ENCODE data around the gene CCDC150. TPM values are rescaled to one million over a fixed set of nuclear protein-coding genes. Genes with fewer than 3 reads are reported as not detected.
"Not testable (repeated sequence)": the region's sequence is repeated elsewhere in the genome, so short reads cannot be mapped to it uniquely, and the experiment has no call there.

The CCDC150 gene
- total and polyA plus RNA-seq, 2 donors (not counting 1 experiment from before 2014, with no cell fraction given), result 0.70 to 4.9 TPM

DNA sequence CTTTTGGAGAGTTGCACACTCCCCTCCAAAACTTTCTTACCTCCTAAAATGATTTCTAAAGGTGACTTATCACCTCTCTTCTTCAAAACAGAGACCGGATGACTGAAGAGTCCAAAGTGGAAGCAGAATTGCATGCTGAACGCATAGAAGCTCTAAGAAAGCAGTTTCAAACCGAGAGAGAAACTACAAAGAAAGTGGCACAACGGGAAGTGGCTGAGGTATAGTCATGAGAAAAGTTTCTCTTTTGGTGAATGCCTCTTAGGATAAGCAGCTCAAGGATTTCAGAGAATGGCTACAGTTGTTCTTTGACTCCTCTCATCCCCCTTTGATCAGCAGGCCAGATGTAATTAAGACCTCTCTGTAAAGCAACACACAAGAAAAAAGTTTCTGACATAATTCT lies 86.4 kb downstream of the CCDC150 start:
- intact Hi-C loops (cut with micrococcal nuclease), result no loop called here
- CTCF ChIA-PET, result interaction anchor here (0.8 kb wide), 1 partner anchor 25 kb away, joined by 4 read pairs; no protein-coding TSS in a partner anchor

DNA sequence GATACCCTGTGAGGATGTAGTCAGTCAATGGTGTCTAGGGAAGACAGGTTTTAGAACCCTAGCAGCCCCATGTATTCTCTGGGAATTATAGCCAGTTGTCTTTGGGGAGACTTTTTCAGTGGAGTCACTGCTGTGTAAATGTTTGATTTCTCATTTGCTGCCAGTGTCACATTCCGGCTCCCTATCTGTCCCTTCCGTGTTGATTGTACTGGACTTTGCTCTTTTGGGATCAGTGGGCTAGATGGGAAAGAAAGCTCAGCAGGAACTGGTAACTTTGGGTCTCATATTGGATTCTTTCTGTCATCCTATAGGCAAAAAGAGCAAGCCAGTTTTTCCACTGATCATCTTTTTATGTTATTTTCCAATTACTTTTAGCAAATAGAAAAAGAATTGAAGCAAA lies 89.9 kb downstream of the CCDC150 start:
- no peak overlapping the region for H3K9ac ChIP-seq (ENCODE audit: low read length)
- H3K4me2 ChIP-seq (replicated peaks; ENCODE audit: low read depth, low read length, poor library complexity, severe bottlenecking), result no peak overlapping the region
- no peaks in the 10 kb centered on the region for H4K20me1 ChIP-seq (ENCODE audit: control insufficient read depth, insufficient read depth, low read length, poor library complexity, severe bottlenecking)
- intact Hi-C loops (cut with micrococcal nuclease), result no loop called here
- no peak for ATAC-seq (ENCODE audit: low read depth)
- Mint-ChIP-seq H3K27me3 (no peaks in the 10 kb centered on the region), H3K27ac (no peak overlapping the region), H3K9me3 (ENCODE audit: insufficient read depth) (no peaks in the 10 kb centered on the region), H3K4me3 (no peak overlapping the region), H3K4me1 (no peaks in the 10 kb centered on the region)
- H3K27ac ChIP-seq (ENCODE audit: low read length in 2 of 2), result no peak overlapping the region
- no peak overlapping the region for H2AFZ ChIP-seq (ENCODE audit: insufficient read depth, low read depth, low read length, poor library complexity, severe bottlenecking)
- CTCF ChIA-PET, result no interaction called here
- no peaks in the 10 kb centered on the region for H3K79me2 ChIP-seq (ENCODE audit: control insufficient read depth, insufficient read depth, low read length)
- no CpG with 5 or more reads among the region's 2 CpGs for WGBS (ENCODE audit: insufficient coverage)
- TF ChIP-seq, protein P1, sequence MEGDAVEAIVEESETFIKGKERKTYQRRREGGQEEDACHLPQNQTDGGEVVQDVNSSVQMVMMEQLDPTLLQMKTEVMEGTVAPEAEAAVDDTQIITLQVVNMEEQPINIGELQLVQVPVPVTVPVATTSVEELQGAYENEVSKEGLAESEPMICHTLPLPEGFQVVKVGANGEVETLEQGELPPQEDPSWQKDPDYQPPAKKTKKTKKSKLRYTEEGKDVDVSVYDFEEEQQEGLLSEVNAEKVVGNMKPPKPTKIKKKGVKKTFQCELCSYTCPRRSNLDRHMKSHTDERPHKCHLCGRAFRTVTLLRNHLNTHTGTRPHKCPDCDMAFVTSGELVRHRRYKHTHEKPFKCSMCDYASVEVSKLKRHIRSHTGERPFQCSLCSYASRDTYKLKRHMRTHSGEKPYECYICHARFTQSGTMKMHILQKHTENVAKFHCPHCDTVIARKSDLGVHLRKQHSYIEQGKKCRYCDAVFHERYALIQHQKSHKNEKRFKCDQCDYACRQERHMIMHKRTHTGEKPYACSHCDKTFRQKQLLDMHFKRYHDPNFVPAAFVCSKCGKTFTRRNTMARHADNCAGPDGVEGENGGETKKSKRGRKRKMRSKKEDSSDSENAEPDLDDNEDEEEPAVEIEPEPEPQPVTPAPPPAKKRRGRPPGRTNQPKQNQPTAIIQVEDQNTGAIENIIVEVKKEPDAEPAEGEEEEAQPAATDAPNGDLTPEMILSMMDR (IDR thresholded peaks at IDR 0.05), result no peak
- TF ChIP-seq EZH2 (IDR thresholded peaks at IDR 0.05; ENCODE audit: borderline replicate concordance, insufficient read depth, low read depth, low read length, poor library complexity, severe bottlenecking), result no peak
- peaks cover 0 to 2% (median 0%) of the 10 kb centered on the region in 3 donors for H3K9me3 ChIP-seq (ENCODE audit: control extremely low read depth in 1 of 3, control insufficient read depth in 2 of 3, insufficient read depth in 1 of 3, low read length in 2 of 3)
- H3K4me3 ChIP-seq (ENCODE audit: control extremely low read depth in 1 of 5, extremely low read depth in 1 of 5, insufficient read depth in 1 of 5, low read depth in 2 of 5, low read length in 4 of 5), result no peak overlapping the region
- peaks cover 0 to 1% of the 10 kb centered on the region in 2 experiments for H3K36me3 ChIP-seq (replicated peaks in 1 of 2; ENCODE audit: control extremely low read depth in 1 of 2, control insufficient read depth in 1 of 2, extremely low read depth in 1 of 2, insufficient read depth in 2 of 2, low read length in 1 of 2)
- no peaks in the 10 kb centered on the region for H3K4me1 ChIP-seq (ENCODE audit: control insufficient read depth in 2 of 2, insufficient read depth in 2 of 2, low read length in 2 of 2)
- no peaks in the 10 kb centered on the region for H3K27me3 ChIP-seq (replicated peaks in 1 of 4; ENCODE audit: control extremely low read depth in 1 of 4, control insufficient read depth in 3 of 4, insufficient read depth in 4 of 4, low read length in 3 of 4)
- POLR2A ChIA-PET, result no interaction called here
- DNase-seq, result no peak

More for the DNA sequence above, 86.4 kb downstream of the CCDC150 start:
- Mint-ChIP-seq H3K27ac (no peak overlapping the region), H3K4me3 (no peak overlapping the region), H3K27me3 (no peaks in the 10 kb centered on the region), H3K9me3 (ENCODE audit: insufficient read depth) (no peaks in the 10 kb centered on the region), H3K4me1 (no peaks in the 10 kb centered on the region)
- no peaks in the 10 kb centered on the region for H4K20me1 ChIP-seq (ENCODE audit: control insufficient read depth, insufficient read depth, low read length, poor library complexity, severe bottlenecking)
- H3K4me1 ChIP-seq (ENCODE audit: control insufficient read depth in 2 of 2, insufficient read depth in 2 of 2, low read length in 2 of 2), result no peaks in the 10 kb centered on the region
- H3K36me3 ChIP-seq (replicated peaks in 1 of 2; ENCODE audit: control extremely low read depth in 1 of 2, control insufficient read depth in 1 of 2, extremely low read depth in 1 of 2, insufficient read depth in 2 of 2, low read length in 1 of 2), result peaks cover 0 to 1% of the 10 kb centered on the region in 2 experiments
- H3K27ac ChIP-seq (ENCODE audit: low read length in 2 of 2), result no peak overlapping the region
- POLR2A ChIA-PET, result no interaction called here
- no peaks in the 10 kb centered on the region for H3K9me3 ChIP-seq (ENCODE audit: control extremely low read depth in 1 of 3, control insufficient read depth in 2 of 3, insufficient read depth in 1 of 3, low read length in 2 of 3)
- H3K9ac ChIP-seq (ENCODE audit: low read length), result no peak overlapping the region
- no peak overlapping the region for H2AFZ ChIP-seq (ENCODE audit: insufficient read depth, low read depth, low read length, poor library complexity, severe bottlenecking)
- ATAC-seq (ENCODE audit: low read depth), result no peak
- H3K4me2 ChIP-seq (replicated peaks; ENCODE audit: low read depth, low read length, poor library complexity, severe bottlenecking), result no peak overlapping the region
- DNase-seq, result no peak
- H3K79me2 ChIP-seq (ENCODE audit: control insufficient read depth, insufficient read depth, low read length), result no peaks in the 10 kb centered on the region
- H3K27me3 ChIP-seq (replicated peaks in 1 of 4; ENCODE audit: control extremely low read depth in 1 of 4, control insufficient read depth in 3 of 4, insufficient read depth in 4 of 4, low read length in 3 of 4), result no peaks in the 10 kb centered on the region
- 93% methylated on average over 4 of the region's 4 CpGs for WGBS (ENCODE audit: insufficient coverage)
- no peak overlapping the region for H3K4me3 ChIP-seq (ENCODE audit: control extremely low read depth in 1 of 5, extremely low read depth in 1 of 5, insufficient read depth in 1 of 5, low read depth in 2 of 5, low read length in 4 of 5)
- TF ChIP-seq EZH2 (IDR thresholded peaks at IDR 0.05; ENCODE audit: borderline replicate concordance, insufficient read depth, low read depth, low read length, poor library complexity, severe bottlenecking), result no peak
- TF ChIP-seq, protein P1 (IDR thresholded peaks at IDR 0.05), result no peak

DNA sequence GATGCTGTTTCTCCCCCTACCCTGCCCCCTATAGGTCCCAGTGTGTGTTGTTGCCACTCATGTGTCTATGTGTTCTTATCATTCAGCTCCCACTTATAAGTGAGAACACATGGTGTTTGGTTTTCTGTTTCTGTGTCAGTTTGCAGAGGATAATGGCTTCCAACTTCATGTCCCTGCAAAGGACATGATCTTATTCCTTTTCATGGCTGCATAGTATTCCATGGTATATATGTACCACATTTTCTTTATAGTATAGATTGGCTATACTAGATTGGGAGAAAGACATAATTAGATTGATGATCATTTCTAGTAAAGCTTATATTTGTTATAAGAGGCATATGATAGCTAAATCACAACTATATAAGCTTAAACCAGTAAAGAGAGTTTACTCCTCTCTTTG lies 97.1 kb downstream of the CCDC150 start:
- H3K27me3 ChIP-seq (replicated peaks in 1 of 4; ENCODE audit: control extremely low read depth in 1 of 4, control insufficient read depth in 3 of 4, insufficient read depth in 4 of 4, low read length in 3 of 4); H3K27ac ChIP-seq (ENCODE audit: low read length in 2 of 2); H3K9me3 Mint-ChIP-seq (ENCODE audit: insufficient read depth); H3K36me3 ChIP-seq (replicated peaks in 1 of 2; ENCODE audit: control extremely low read depth in 1 of 2, control insufficient read depth in 1 of 2, extremely low read depth in 1 of 2, insufficient read depth in 2 of 2, low read length in 1 of 2); ATAC-seq (ENCODE audit: low read depth); H3K4me1 ChIP-seq (ENCODE audit: control insufficient read depth in 2 of 2, insufficient read depth in 2 of 2, low read length in 2 of 2); H3K27ac Mint-ChIP-seq; H3K79me2 ChIP-seq (ENCODE audit: control insufficient read depth, insufficient read depth, low read length); H4K20me1 ChIP-seq (ENCODE audit: control insufficient read depth, insufficient read depth, low read length, poor library complexity, severe bottlenecking); H3K4me1 Mint-ChIP-seq; H3K4me3 ChIP-seq (ENCODE audit: control extremely low read depth in 1 of 5, extremely low read depth in 1 of 5, insufficient read depth in 1 of 5, low read depth in 2 of 5, low read length in 4 of 5); H3K9ac ChIP-seq (ENCODE audit: low read length); intact Hi-C loops (cut with micrococcal nuclease); H3K4me2 ChIP-seq (replicated peaks; ENCODE audit: low read depth, low read length, poor library complexity, severe bottlenecking); H3K27me3 Mint-ChIP-seq; POLR2A ChIA-PET; H3K9me3 ChIP-seq (ENCODE audit: control extremely low read depth in 1 of 3, control insufficient read depth in 2 of 3, insufficient read depth in 1 of 3, low read length in 2 of 3); H3K4me3 Mint-ChIP-seq; H2AFZ ChIP-seq (ENCODE audit: insufficient read depth, low read depth, low read length, poor library complexity, severe bottlenecking); DNase-seq: not testable (repeated sequence)
- CTCF ChIA-PET, result interaction anchor here (1.3 kb wide), 1 partner anchor 14 kb away, joined by 3 read pairs; no protein-coding TSS in a partner anchor

Data from B cell (primary cell).